WTC11 (cell line): ENCODE results near the gene MAP4K4. TPM values are rescaled to one million over a fixed set of nuclear protein-coding genes. Genes with fewer than 3 reads are reported as not detected.

Source experiments
- ATAC-seq: fragments of 200-7000 bp; cut with Tn5 transposase; 2 replicates; pipeline ENCODE4 v1.10.0; 2021; ENCODE audit warnings: mild to moderate bottlenecking, moderate library complexity
- CTCF ChIA-PET: fragments of 300-600 bp; sonication (Branson Sonifier 250); formaldehyde crosslinking; loops from one replicate; lab custom pipeline; 2021; ENCODE audit warnings: antibody characterized with exemption; lab: Charles Lee
- POLR2A ChIA-PET: fragments of 350-600 bp; sonication (Branson Sonifier 250); formaldehyde crosslinking; loops from one replicate; lab custom pipeline; 2021; ENCODE audit warnings: antibody characterized with exemption; lab: Charles Lee
- DNase-seq: peaks from one replicate; pipeline ENCODE4 v3.0.0; 2021; ENCODE audit warnings: low spot score
- H3K27ac Mint-ChIP-seq: 2 replicates; pipeline ENCODE4 v1.8.0; 2021; ENCODE audit warnings: mixed read lengths
- H3K27me3 Mint-ChIP-seq: 2 replicates; pipeline ENCODE4 v1.8.0; 2021; ENCODE audit warnings: low read depth, mild to moderate bottlenecking, moderate library complexity, mixed read lengths
- H3K36me3 Mint-ChIP-seq: 2 replicates; pipeline ENCODE4 v1.8.0; 2021; ENCODE audit warnings: mixed read lengths
- H3K4me1 Mint-ChIP-seq: 2 replicates; pipeline ENCODE4 v1.8.0; 2022; ENCODE audit warnings: mixed read lengths
- H3K4me3 Mint-ChIP-seq: 2 replicates; pipeline ENCODE4 v1.8.0; 2021; ENCODE audit warnings: mild to moderate bottlenecking, moderate library complexity, mixed read lengths
- H3K9me3 Mint-ChIP-seq: 2 replicates; pipeline ENCODE4 v1.8.0; 2021; ENCODE audit warnings: mixed read lengths
- ESRRA ChIP-seq: sonication (generic); formaldehyde crosslinking; IDR thresholded peaks from 2 replicates; pipeline ENCODE4 v1.8.1; 2022; ENCODE audit warnings: mild to moderate bottlenecking, missing genetic modification reagents, borderline replicate concordance
- FOXP1 ChIP-seq: sonication (generic); formaldehyde crosslinking; IDR thresholded peaks from 2 replicates; pipeline ENCODE4 v1.8.0; 2022; ENCODE audit warnings: missing genetic modification reagents, mild to moderate bottlenecking, moderate library complexity, borderline replicate concordance
- GTF2I ChIP-seq: fragments of 250-450 bp; sonication (Bioruptor Pico); conservative IDR thresholded peaks from 2 replicates; pipeline ENCODE4 v1.4.0; 2021; ENCODE audit warnings: mild to moderate bottlenecking
- JUN ChIP-seq: sonication (generic); formaldehyde crosslinking; IDR thresholded peaks from 2 replicates; pipeline ENCODE4 v1.8.0; 2023; ENCODE audit warnings: mild to moderate bottlenecking, missing genetic modification reagents
- NFE2L1 ChIP-seq: sonication (generic); formaldehyde crosslinking; IDR thresholded peaks from 2 replicates; pipeline ENCODE4 v1.8.1; 2023; ENCODE audit warnings: missing genetic modification reagents
- NR2C2 ChIP-seq: sonication (generic); formaldehyde crosslinking; IDR thresholded peaks from 2 replicates; pipeline ENCODE4 v1.8.0; 2022; ENCODE audit warnings: mild to moderate bottlenecking, missing genetic modification reagents
- PREB ChIP-seq: sonication (generic); formaldehyde crosslinking; IDR thresholded peaks from 2 replicates; pipeline ENCODE4 v1.8.1; 2022; ENCODE audit warnings: mild to moderate bottlenecking, missing genetic modification reagents, moderate library complexity, borderline replicate concordance
- PRRX2 ChIP-seq: fragments of 250-450 bp; sonication (Bioruptor Pico); IDR thresholded peaks from 2 replicates; pipeline ENCODE4 v1.8.0; 2021; ENCODE audit warnings: mild to moderate bottlenecking
- SOX15 ChIP-seq: fragments of 250-450 bp; sonication (Bioruptor Pico); IDR thresholded peaks from 2 replicates; pipeline ENCODE4 v1.9.0; 2021; ENCODE audit warnings: mild to moderate bottlenecking
- SP1 ChIP-seq: sonication (generic); formaldehyde crosslinking; conservative IDR thresholded peaks from 2 replicates; pipeline ENCODE4 v1.8.1; 2022; ENCODE audit warnings: missing genetic modification reagents
- TEAD1 ChIP-seq: sonication (generic); formaldehyde crosslinking; IDR thresholded peaks from 2 replicates; pipeline ENCODE4 v1.8.0; 2022; ENCODE audit warnings: mild to moderate bottlenecking, missing genetic modification reagents
- USF1 ChIP-seq: sonication (generic); formaldehyde crosslinking; IDR thresholded peaks from 2 replicates; pipeline ENCODE4 v1.8.0; 2022; ENCODE audit warnings: mild to moderate bottlenecking, missing genetic modification reagents
- ZNF121 ChIP-seq: sonication (generic); formaldehyde crosslinking; IDR thresholded peaks from 2 replicates; pipeline ENCODE4 v1.8.0; 2023; ENCODE audit warnings: missing genetic modification reagents
- ZNF219 ChIP-seq: sonication (generic); formaldehyde crosslinking; IDR thresholded peaks from 2 replicates; pipeline ENCODE4 v1.8.0; 2023; ENCODE audit warnings: missing genetic modification reagents, mild to moderate bottlenecking, borderline replicate concordance
- ZNF416 ChIP-seq: fragments of 250-450 bp; sonication (Bioruptor Pico); IDR thresholded peaks from 2 replicates; pipeline ENCODE4 v1.9.0; 2021; ENCODE audit warnings: mild to moderate bottlenecking, inconsistent platforms
- ZNF423 ChIP-seq: fragments of 250-450 bp; sonication (Bioruptor Pico); IDR thresholded peaks from 2 replicates; pipeline ENCODE4 v2.1.2; 2022; ENCODE audit warnings: mild to moderate bottlenecking, moderate library complexity
- ZSCAN18 ChIP-seq: fragments of 250-450 bp; sonication (Bioruptor Pico); IDR thresholded peaks from 2 replicates; pipeline ENCODE4 v2.1.2; 2022; ENCODE audit warnings: mild to moderate bottlenecking, moderate library complexity
- total RNA-seq: library from RNA; stranded (reverse); gene quantifications from 3 replicates; pipeline ENCODE4 v1.2.3, GENCODE V29; 2021
- TF ChIP-seq, protein P1 (sequence below): sonication (generic); formaldehyde crosslinking; IDR thresholded peaks from 2 replicates; pipeline ENCODE4 v1.8.0; 2022; ENCODE audit warnings: mild to moderate bottlenecking, missing genetic modification reagents
- TF ChIP-seq, protein P2 (sequence below): fragments of 250-450 bp; sonication (Bioruptor Pico); conservative IDR thresholded peaks from 2 replicates; pipeline ENCODE4 v1.9.0; 2021; ENCODE audit warnings: mild to moderate bottlenecking
- TF ChIP-seq, protein P3 (sequence below): sonication (generic); formaldehyde crosslinking; IDR thresholded peaks from 2 replicates; pipeline ENCODE4 v1.8.0; 2022; ENCODE audit warnings: mild to moderate bottlenecking, missing genetic modification reagents
- TF ChIP-seq, protein P4 (sequence below): fragments of 250-450 bp; sonication (Bioruptor Pico); IDR thresholded peaks from 2 replicates; pipeline ENCODE4 v1.9.0; 2021; ENCODE audit warnings: mild to moderate bottlenecking, borderline replicate concordance

Gene MAP4K4
- total RNA-seq, 1 experiment from 2014 or later, result 112 TPM

GRCh38 chr2:101905746-101906336, 208.3 kb downstream of the MAP4K4 start:
- Mint-ChIP-seq H3K9me3 (peaks cover 69% of the 10 kb centered on the region), H3K4me3 (no peak overlapping the region), H3K27me3 (peaks cover 8% of the 10 kb centered on the region), H3K4me1 (peaks cover 12% of the 10 kb centered on the region)
- DNase-seq (no peak), ATAC-seq (no peak)
- ChIA-PET POLR2A (no interaction called here), CTCF (interaction anchor here (1.3 kb wide), 1 partner anchor 22 kb away, joined by 4 read pairs; no protein-coding TSS in a partner anchor)
- TF ChIP-seq ESRRA, result no peak
- TF ChIP-seq NFE2L1 (CRISPR knock-in tag), result no peak
- TF ChIP-seq PRRX2, result no peak
- TF ChIP-seq ZSCAN18 (CRISPR knock-in tag), result no peak
- TF ChIP-seq, protein P1, sequence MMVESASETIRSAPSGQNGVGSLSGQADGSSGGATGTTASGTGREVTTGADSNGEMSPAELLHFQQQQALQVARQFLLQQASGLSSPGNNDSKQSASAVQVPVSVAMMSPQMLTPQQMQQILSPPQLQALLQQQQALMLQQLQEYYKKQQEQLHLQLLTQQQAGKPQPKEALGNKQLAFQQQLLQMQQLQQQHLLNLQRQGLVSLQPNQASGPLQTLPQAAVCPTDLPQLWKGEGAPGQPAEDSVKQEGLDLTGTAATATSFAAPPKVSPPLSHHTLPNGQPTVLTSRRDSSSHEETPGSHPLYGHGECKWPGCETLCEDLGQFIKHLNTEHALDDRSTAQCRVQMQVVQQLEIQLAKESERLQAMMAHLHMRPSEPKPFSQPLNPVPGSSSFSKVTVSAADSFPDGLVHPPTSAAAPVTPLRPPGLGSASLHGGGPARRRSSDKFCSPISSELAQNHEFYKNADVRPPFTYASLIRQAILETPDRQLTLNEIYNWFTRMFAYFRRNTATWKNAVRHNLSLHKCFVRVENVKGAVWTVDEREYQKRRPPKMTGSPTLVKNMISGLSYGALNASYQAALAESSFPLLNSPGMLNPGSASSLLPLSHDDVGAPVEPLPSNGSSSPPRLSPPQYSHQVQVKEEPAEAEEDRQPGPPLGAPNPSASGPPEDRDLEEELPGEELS, result no peak
- no peak for TF ChIP-seq ZNF416 (CRISPR knock-in tag)
- no peak for TF ChIP-seq SOX15 (CRISPR knock-in tag)
- TF ChIP-seq FOXP1, result no peak
- TF ChIP-seq, all 79 proteins: peak for 0
- peaks cover 56% of the 10 kb centered on the region for H3K36me3 Mint-ChIP-seq
- H3K27ac Mint-ChIP-seq, result no peak overlapping the region

DNA sequence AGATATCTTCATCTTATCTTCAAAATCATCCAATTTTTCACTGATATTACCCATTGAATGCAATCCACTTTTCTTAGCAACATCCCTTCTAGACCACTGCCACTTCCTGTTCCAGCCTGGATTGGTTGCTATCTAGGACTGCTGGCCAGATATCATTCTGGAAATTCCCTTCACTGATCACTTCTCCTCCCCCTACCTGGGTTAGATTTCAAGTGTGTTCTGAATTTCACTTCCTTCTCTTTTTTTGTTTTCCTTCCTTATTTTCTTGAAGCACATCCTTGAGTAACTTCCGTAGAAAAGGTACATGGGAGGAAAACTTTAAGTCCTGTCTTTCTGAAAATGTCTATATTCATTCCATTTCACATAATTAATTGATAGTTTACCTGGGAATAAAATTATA, 212.3 kb downstream of the MAP4K4 start:
- Mint-ChIP-seq H3K4me1 (peaks cover 7% of the 10 kb centered on the region), H3K4me3 (no peak overlapping the region), H3K27ac (no peak overlapping the region), H3K9me3 (peaks cover 42% of the 10 kb centered on the region), H3K27me3 (peaks cover 6% of the 10 kb centered on the region), H3K36me3 (peaks cover 41% of the 10 kb centered on the region)
- ATAC-seq (no peak), DNase-seq (no peak)
- ChIA-PET CTCF (no interaction called here), POLR2A (no interaction called here)
- TF ChIP-seq GTF2I (CRISPR knock-in tag), result 0 out of 2 replicates have a peak, but pooled peaks have one; percentile 6
- TF ChIP-seq, protein P2, sequence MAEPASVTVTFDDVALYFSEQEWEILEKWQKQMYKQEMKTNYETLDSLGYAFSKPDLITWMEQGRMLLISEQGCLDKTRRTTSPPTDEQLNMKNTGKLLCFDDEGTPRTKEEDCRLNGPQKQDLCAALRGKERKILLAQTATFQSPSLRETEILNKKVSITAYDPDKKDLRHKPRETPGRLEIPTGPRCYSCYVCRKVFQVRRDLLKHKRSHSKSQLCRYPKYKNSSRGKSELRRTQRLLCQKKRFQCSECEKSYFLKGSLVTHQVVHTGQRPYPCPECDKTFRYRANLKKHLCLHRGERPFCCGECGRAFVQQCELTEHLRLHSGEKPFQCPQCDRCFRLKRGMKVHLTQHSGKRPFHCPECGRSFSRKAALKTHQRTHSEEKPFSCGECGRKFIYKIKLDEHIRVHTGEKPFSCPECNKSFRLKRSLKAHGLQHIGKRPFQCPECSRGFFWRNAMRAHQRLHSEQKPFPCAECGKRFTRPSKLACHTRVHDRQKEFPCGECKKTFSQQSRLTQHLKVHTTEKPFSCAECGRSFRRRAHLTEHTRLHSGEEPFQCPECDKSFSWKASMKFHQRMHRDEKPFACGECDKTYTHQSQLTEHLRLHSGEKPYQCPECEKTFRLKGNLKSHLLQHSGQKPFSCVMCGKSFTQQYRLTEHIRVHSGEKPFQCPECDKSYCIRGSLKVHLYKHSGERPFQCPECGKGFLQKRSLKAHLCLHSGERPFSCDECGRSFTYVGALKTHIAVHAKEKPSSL (CRISPR knock-in tag), result no peak
- TF ChIP-seq PREB (CRISPR knock-in tag), result no peak
- no peak for TF ChIP-seq JUN

- POLR2A ChIA-PET, result no interaction called here
- Mint-ChIP-seq H3K4me1 (no peaks in the 10 kb centered on the region), H3K9me3 (peaks cover 19% of the 10 kb centered on the region), H3K27me3 (peaks cover 2% of the 10 kb centered on the region), H3K36me3 (peaks cover 16% of the 10 kb centered on the region), H3K27ac (no peak overlapping the region), H3K4me3 (no peak overlapping the region)
- ATAC-seq (no peak), DNase-seq (no peak)
- CTCF ChIA-PET, result no interaction called here
- TF ChIP-seq, protein P3, sequence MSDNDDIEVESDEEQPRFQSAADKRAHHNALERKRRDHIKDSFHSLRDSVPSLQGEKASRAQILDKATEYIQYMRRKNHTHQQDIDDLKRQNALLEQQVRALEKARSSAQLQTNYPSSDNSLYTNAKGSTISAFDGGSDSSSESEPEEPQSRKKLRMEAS (CRISPR knock-in tag), result no peak
- TF ChIP-seq ZNF423 (CRISPR knock-in tag) (no peak), TEAD1 (CRISPR knock-in tag) (no peak), NR2C2 (CRISPR knock-in tag) (no peak), ZNF121 (no peak), USF1 (CRISPR knock-in tag) (no peak), ZNF219 (CRISPR knock-in tag) (no peak), SP1 (CRISPR knock-in tag) (no peak)
- TF ChIP-seq, protein P4, sequence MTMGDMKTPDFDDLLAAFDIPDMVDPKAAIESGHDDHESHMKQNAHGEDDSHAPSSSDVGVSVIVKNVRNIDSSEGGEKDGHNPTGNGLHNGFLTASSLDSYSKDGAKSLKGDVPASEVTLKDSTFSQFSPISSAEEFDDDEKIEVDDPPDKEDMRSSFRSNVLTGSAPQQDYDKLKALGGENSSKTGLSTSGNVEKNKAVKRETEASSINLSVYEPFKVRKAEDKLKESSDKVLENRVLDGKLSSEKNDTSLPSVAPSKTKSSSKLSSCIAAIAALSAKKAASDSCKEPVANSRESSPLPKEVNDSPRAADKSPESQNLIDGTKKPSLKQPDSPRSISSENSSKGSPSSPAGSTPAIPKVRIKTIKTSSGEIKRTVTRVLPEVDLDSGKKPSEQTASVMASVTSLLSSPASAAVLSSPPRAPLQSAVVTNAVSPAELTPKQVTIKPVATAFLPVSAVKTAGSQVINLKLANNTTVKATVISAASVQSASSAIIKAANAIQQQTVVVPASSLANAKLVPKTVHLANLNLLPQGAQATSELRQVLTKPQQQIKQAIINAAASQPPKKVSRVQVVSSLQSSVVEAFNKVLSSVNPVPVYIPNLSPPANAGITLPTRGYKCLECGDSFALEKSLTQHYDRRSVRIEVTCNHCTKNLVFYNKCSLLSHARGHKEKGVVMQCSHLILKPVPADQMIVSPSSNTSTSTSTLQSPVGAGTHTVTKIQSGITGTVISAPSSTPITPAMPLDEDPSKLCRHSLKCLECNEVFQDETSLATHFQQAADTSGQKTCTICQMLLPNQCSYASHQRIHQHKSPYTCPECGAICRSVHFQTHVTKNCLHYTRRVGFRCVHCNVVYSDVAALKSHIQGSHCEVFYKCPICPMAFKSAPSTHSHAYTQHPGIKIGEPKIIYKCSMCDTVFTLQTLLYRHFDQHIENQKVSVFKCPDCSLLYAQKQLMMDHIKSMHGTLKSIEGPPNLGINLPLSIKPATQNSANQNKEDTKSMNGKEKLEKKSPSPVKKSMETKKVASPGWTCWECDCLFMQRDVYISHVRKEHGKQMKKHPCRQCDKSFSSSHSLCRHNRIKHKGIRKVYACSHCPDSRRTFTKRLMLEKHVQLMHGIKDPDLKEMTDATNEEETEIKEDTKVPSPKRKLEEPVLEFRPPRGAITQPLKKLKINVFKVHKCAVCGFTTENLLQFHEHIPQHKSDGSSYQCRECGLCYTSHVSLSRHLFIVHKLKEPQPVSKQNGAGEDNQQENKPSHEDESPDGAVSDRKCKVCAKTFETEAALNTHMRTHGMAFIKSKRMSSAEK (CRISPR knock-in tag), result no peak
Observed at GRCh38 chr2:101912545-101912944, 215.0 kb downstream of the MAP4K4 start.
